ENCODE measurements around the gene VAV2. TPM values are rescaled to one million over a fixed set of nuclear protein-coding genes. Genes with fewer than 3 reads are reported as not detected.

VAV2 gene
- total and polyA plus RNA-seq, 2 experiments from 2014 or later = 8.1 to 28.9 TPM

DNA sequence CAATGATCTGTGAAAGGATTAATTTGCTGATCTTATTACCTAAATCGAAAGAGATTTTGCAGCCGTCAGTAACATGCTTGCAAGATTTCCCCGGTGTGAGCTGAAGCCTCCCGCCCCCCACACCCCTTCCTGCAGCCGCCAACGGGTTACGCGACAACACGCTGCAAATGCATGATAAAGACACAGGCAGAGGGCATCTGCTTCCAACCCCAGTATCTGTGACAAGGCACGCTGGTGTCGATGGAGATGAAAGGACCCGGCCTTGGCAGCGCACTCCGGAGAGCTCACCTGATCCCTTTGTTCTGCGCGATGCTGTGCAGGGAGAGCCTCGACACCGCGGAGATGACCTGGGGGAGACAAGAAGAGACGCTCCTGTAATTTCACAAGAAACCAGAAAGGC is 131.0 kb downstream of the VAV2 start:
- Mint-ChIP-seq H3K9me3 (peaks cover 17% of the 10 kb centered on the region), H3K4me1 (peaks cover 27% of the 10 kb centered on the region), H3K27ac (peak overlapping the region; percentile 76), H3K27me3 (ENCODE audit: insufficient read depth, low read depth, poor library complexity) (peaks cover 15% of the 10 kb centered on the region), H3K4me3 (peak overlapping the region; percentile 4; the same call in 1 of the 3 replicates), H3K36me3 (ENCODE audit: low read depth) (peaks cover 21% of the 10 kb centered on the region)
- ATAC-seq (peak; percentile 75), DNase-seq (ENCODE audit: low spot score) (no peak)
- TF ChIP-seq POLR2AphosphoS5 (IDR thresholded peaks at IDR 0.05; ENCODE audit: low read depth) = no peak
- no peak for TF ChIP-seq ZNF114 (CRISPR knock-in tag; IDR thresholded peaks at IDR 0.05)
- no peak for TF ChIP-seq CREB1 (CRISPR knock-in tag; IDR thresholded peaks at IDR 0.05; ENCODE audit: low read depth)
- TF ChIP-seq, protein P1, sequence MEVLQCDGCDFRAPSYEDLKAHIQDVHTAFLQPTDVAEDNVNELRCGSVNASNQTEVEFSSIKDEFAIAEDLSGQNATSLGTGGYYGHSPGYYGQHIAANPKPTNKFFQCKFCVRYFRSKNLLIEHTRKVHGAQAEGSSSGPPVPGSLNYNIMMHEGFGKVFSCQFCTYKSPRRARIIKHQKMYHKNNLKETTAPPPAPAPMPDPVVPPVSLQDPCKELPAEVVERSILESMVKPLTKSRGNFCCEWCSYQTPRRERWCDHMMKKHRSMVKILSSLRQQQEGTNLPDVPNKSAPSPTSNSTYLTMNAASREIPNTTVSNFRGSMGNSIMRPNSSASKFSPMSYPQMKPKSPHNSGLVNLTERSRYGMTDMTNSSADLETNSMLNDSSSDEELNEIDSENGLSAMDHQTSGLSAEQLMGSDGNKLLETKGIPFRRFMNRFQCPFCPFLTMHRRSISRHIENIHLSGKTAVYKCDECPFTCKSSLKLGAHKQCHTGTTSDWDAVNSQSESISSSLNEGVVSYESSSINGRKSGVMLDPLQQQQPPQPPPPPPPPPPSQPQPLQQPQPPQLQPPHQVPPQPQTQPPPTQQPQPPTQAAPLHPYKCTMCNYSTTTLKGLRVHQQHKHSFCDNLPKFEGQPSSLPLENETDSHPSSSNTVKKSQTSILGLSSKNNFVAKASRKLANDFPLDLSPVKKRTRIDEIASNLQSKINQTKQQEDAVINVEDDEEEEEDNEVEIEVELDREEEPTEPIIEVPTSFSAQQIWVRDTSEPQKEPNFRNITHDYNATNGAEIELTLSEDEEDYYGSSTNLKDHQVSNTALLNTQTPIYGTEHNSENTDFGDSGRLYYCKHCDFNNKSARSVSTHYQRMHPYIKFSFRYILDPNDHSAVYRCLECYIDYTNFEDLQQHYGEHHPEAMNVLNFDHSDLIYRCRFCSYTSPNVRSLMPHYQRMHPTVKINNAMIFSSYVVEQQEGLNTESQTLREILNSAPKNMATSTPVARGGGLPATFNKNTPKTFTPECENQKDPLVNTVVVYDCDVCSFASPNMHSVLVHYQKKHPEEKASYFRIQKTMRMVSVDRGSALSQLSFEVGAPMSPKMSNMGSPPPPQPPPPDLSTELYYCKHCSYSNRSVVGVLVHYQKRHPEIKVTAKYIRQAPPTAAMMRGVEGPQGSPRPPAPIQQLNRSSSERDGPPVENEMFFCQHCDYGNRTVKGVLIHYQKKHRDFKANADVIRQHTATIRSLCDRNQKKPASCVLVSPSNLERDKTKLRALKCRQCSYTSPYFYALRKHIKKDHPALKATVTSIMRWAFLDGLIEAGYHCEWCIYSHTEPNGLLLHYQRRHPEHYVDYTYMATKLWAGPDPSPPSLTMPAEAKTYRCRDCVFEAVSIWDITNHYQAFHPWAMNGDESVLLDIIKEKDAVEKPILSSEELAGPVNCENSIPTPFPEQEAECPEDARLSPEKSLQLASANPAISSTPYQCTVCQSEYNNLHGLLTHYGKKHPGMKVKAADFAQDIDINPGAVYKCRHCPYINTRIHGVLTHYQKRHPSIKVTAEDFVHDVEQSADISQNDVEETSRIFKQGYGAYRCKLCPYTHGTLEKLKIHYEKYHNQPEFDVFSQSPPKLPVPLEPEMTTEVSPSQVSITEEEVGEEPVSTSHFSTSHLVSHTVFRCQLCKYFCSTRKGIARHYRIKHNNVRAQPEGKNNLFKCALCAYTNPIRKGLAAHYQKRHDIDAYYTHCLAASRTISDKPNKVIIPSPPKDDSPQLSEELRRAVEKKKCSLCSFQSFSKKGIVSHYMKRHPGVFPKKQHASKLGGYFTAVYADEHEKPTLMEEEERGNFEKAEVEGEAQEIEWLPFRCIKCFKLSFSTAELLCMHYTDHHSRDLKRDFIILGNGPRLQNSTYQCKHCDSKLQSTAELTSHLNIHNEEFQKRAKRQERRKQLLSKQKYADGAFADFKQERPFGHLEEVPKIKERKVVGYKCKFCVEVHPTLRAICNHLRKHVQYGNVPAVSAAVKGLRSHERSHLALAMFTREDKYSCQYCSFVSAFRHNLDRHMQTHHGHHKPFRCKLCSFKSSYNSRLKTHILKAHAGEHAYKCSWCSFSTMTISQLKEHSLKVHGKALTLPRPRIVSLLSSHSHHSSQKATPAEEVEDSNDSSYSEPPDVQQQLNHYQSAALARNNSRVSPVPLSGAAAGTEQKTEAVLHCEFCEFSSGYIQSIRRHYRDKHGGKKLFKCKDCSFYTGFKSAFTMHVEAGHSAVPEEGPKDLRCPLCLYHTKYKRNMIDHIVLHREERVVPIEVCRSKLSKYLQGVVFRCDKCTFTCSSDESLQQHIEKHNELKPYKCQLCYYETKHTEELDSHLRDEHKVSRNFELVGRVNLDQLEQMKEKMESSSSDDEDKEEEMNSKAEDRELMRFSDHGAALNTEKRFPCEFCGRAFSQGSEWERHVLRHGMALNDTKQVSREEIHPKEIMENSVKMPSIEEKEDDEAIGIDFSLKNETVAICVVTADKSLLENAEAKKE (CRISPR knock-in tag; IDR thresholded peaks at IDR 0.05) = no peak
- no peak for TF ChIP-seq EZH2 (IDR thresholded peaks at IDR 0.05; ENCODE audit: low read depth, unreplicated experiment)
- TF ChIP-seq, protein P2, sequence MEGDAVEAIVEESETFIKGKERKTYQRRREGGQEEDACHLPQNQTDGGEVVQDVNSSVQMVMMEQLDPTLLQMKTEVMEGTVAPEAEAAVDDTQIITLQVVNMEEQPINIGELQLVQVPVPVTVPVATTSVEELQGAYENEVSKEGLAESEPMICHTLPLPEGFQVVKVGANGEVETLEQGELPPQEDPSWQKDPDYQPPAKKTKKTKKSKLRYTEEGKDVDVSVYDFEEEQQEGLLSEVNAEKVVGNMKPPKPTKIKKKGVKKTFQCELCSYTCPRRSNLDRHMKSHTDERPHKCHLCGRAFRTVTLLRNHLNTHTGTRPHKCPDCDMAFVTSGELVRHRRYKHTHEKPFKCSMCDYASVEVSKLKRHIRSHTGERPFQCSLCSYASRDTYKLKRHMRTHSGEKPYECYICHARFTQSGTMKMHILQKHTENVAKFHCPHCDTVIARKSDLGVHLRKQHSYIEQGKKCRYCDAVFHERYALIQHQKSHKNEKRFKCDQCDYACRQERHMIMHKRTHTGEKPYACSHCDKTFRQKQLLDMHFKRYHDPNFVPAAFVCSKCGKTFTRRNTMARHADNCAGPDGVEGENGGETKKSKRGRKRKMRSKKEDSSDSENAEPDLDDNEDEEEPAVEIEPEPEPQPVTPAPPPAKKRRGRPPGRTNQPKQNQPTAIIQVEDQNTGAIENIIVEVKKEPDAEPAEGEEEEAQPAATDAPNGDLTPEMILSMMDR (conservative IDR thresholded peaks at IDR 0.05; ENCODE audit: low read depth in 2 of 2) = no peak
- TF ChIP-seq, protein P3, sequence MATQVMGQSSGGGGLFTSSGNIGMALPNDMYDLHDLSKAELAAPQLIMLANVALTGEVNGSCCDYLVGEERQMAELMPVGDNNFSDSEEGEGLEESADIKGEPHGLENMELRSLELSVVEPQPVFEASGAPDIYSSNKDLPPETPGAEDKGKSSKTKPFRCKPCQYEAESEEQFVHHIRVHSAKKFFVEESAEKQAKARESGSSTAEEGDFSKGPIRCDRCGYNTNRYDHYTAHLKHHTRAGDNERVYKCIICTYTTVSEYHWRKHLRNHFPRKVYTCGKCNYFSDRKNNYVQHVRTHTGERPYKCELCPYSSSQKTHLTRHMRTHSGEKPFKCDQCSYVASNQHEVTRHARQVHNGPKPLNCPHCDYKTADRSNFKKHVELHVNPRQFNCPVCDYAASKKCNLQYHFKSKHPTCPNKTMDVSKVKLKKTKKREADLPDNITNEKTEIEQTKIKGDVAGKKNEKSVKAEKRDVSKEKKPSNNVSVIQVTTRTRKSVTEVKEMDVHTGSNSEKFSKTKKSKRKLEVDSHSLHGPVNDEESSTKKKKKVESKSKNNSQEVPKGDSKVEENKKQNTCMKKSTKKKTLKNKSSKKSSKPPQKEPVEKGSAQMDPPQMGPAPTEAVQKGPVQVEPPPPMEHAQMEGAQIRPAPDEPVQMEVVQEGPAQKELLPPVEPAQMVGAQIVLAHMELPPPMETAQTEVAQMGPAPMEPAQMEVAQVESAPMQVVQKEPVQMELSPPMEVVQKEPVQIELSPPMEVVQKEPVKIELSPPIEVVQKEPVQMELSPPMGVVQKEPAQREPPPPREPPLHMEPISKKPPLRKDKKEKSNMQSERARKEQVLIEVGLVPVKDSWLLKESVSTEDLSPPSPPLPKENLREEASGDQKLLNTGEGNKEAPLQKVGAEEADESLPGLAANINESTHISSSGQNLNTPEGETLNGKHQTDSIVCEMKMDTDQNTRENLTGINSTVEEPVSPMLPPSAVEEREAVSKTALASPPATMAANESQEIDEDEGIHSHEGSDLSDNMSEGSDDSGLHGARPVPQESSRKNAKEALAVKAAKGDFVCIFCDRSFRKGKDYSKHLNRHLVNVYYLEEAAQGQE (IDR thresholded peaks at IDR 0.05; ENCODE audit: unreplicated experiment) = no peak
- no peak for TF ChIP-seq EZH2phosphoT487 (IDR thresholded peaks at IDR 0.05; ENCODE audit: unreplicated experiment)
- TF ChIP-seq NANOG (IDR thresholded peaks at IDR 0.05; ENCODE audit: borderline replicate concordance) = no peak
- no peak for TF ChIP-seq ZNF331 (CRISPR knock-in tag; IDR thresholded peaks at IDR 0.05; ENCODE audit: low read depth)
- TF ChIP-seq, protein P4, sequence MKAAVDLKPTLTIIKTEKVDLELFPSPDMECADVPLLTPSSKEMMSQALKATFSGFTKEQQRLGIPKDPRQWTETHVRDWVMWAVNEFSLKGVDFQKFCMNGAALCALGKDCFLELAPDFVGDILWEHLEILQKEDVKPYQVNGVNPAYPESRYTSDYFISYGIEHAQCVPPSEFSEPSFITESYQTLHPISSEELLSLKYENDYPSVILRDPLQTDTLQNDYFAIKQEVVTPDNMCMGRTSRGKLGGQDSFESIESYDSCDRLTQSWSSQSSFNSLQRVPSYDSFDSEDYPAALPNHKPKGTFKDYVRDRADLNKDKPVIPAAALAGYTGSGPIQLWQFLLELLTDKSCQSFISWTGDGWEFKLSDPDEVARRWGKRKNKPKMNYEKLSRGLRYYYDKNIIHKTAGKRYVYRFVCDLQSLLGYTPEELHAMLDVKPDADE (IDR thresholded peaks at IDR 0.05) = no peak
- TF ChIP-seq JUNB (IDR thresholded peaks at IDR 0.05; ENCODE audit: unreplicated experiment) = no peak
- TF ChIP-seq STAT1 (IDR thresholded peaks at IDR 0.05; ENCODE audit: unreplicated experiment) = no peak
- Histone ChIP-seq H3K27ac (ENCODE audit: low read depth) (no peak overlapping the region), H3K4me3 (no peak overlapping the region), H3K4me1 (ENCODE audit: insufficient read depth) (no peaks in the 10 kb centered on the region; the same call in 1 of the 2 replicates), H3K27me3 (ENCODE audit: insufficient read depth) (no peaks in the 10 kb centered on the region), H3K9me2 (ENCODE audit: insufficient read depth) (no peaks in the 10 kb centered on the region), H2AFZ (no peak overlapping the region), H4K20me1 (replicated peaks; ENCODE audit: insufficient read depth) (peaks cover 6% of the 10 kb centered on the region), H3K36me3 (ENCODE audit: insufficient read depth) (no peaks in the 10 kb centered on the region), H3K4me2 (no peak overlapping the region), H3F3A (replicated peaks; ENCODE audit: low read depth) (no peaks in the 10 kb centered on the region), H3K79me2 (replicated peaks; ENCODE audit: insufficient read depth) (peaks cover 16% of the 10 kb centered on the region)

Data from GM23338 (cell line).